DLD1 (cell line): ENCODE results near the gene PKP4.

Experiments used
- in situ Hi-C: cut with HindIII; loops from 2 replicates; pipeline ENCODE4 v1.10.0; 2017; ENCODE audit warnings: low sequenced_read_pairs

Gene PKP4

GRCh38 chr2:158495175-158495574, 38.4 kb downstream of the PKP4 start:
- in situ Hi-C loops: no loop called here

- in situ Hi-C loops: no loop called here
Measured at GRCh38 chr2:158496986-158497385, 40.2 kb downstream of the PKP4 start.

DNA sequence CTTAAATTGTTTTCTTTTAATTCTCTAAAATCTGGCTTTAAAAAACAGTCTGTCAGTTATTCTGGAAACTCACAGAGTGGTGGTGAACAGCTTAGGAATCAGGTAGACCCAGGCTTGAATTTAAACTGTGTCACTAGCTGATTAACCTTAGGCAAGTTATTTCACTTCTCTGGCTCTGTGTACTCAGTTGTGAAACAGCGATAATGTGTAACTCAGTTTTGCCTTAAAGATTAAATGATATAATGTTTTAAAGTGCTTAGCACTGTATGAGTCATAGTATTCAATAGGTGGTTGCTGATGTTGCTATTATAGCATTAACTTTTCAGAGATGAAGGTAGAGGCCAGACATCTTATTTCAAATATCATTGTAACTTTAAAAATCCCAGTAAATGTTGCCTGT, 40.7 kb downstream of the PKP4 start:
- in situ Hi-C loops: no loop called here

- in situ Hi-C loops: no loop called here
Measured at GRCh38 chr2:158498043-158498748, 41.4 kb downstream of the PKP4 start.

- in situ Hi-C loops: no loop called here
Measured at GRCh38 chr2:158498749-158499136, 42.0 kb downstream of the PKP4 start.

GRCh38 chr2:158499383-158499782, 42.6 kb downstream of the PKP4 start:
- in situ Hi-C loops: no loop called here

- in situ Hi-C loops: no loop called here
Measured at GRCh38 chr2:158500333-158500732, 43.6 kb downstream of the PKP4 start.

DNA sequence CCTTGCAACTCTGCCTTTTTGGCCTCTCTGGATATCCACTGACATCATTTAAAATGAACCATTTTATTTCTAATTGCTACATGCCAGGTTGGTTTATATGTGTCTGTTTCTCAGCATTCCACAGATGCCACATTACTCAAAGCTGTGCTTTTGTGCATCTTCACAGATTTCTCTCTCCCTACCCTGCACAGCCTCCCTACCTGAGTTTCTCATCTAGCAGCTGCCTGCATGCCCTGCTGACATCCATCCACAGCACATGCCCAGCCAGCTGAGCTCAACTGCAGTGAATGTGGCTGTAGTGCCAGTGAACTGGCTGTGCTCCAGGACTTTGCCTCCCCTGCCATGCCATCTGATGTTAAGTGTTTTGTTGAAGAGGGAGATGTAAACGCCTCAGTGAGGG, 44.5 kb downstream of the PKP4 start:
- in situ Hi-C loops: no loop called here

- in situ Hi-C loops: no loop called here
Measured at GRCh38 chr2:158502974-158503373, 46.2 kb downstream of the PKP4 start.

DNA sequence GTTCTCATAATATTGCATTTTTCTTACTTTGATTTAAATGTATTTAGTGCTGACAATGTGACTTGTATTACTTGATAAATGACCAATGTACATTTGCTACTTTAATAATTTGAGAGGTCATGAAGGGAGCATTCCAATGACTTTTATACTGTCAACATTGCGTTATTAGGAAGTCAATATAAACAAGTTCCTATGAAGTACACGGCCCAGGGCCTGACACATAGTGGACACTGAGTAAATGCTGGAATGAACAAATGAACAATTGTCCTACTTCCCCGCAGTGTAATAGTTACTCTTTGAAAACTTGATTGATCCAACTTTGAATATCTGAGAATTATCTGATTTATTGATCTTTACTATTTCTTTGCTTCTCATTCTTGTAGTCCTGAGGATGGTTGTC, 47.3 kb downstream of the PKP4 start:
- in situ Hi-C loops: no loop called here

DNA sequence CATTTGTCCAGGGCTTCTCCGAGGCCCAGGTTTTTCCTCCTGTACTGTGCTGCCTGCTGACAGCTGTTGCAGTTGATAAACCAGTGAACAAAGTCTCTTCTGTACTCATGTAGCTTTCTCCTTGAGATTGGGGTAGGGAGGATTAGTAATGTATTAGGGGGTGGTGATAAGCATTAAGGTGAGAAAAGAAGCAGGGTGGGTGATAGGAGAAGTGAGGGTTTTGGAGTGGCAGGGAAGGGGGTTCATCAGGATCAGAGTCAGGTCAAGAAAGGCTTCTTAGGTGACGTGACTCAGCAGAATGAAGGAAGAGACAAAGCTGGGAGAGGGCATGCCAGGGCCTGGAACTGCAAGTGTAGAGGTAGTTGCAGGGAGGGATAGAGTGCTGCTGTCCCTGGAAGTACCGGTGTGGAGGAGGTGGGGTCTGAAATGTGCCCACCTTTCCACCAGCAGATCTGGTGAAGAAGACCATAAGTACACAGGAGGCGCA, 48.7 kb downstream of the PKP4 start:
- in situ Hi-C loops: no loop called here

GRCh38 chr2:158507141-158507540, 50.4 kb downstream of the PKP4 start:
- in situ Hi-C loops: no loop called here

DNA sequence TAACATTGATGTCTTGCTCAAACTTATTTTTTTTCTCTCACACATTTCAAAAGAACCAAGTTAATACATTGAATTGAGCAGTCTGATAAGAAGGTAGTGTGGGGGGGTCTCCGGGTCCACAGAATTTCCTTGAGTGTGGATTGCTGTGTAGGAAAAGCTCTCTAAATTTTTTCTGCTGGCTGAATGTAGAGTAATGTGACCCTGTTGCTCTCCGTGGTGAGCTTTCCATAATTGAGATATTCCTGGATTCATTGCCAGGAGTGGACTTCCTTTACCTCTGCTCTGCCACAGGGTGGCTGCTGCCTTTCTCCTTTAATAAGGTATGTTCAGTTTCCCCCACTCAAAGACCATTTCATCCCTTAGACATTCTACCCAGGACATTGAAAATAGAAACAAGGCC, 50.9 kb downstream of the PKP4 start:
- in situ Hi-C loops: no loop called here

- in situ Hi-C loops: no loop called here
Measured at GRCh38 chr2:158509928-158510797, 53.4 kb downstream of the PKP4 start.

DNA sequence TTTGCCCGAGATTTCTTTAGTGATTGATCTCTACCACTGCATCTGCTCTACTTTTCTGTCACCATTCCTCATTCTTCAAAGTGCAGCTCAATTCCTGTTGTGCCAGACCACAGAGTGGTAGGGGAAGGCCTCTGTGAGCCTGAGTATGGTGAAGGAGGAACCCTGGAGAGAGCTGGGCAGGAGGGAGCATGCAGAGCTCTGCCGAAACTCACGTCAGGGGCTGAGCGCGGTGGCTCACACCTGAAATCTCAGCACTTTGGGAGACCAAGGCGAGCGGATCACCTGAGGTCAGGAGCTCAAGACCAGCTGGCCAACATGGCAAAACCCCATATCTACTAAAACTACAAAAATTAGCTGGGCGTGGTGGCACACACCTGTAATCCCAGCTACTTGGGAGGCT, 54.1 kb downstream of the PKP4 start:
- in situ Hi-C loops: no loop called here

GRCh38 chr2:158511706-158512105, 55.0 kb downstream of the PKP4 start:
- in situ Hi-C loops: no loop called here

DNA sequence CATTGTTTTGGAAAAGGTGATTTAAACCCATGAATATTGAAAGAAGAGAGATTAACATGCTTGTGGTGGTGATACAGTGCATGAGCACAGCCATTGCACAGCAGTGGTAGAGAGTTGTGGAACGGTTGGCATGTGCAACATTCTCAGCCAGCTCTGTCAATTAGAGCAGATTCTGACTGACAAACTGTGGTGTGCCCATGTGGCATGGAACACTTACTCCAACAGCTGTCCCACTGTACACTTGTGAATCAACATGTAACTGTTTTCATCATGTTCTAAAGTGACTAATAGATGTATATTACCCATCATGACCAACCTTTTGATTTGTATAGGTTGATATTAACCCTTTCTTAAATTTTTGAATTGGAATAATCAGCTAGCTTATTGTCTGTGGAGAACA, 55.6 kb downstream of the PKP4 start:
- in situ Hi-C loops: no loop called here

GRCh38 chr2:158513841-158514240, 57.1 kb downstream of the PKP4 start:
- in situ Hi-C loops: no loop called here

GRCh38 chr2:158518084-158518483, 61.3 kb downstream of the PKP4 start:
- in situ Hi-C loops: no loop called here

DNA sequence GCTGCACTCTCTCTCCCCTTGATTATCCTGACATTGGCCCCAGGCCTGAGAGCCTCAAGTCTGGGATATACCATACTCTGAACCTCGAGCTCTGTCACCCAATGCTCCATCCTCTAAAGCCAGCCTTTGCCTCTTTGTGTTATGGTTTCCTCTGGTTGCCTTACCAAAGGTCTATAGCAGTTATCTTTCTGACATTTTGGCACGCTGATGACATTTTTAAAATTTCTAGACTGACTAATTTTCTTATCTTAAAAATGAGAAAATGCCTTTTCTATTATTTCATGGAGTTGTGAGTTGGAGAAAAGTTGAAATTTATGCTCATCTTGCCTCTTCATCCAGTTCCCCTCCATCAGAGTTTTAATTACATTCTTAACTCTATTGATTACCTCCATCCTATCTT, 62.7 kb downstream of the PKP4 start:
- in situ Hi-C loops: no loop called here

- in situ Hi-C loops: loop anchor here (10.0 kb wide), 1 partner anchor 55 kb away; no protein-coding TSS in a partner anchor
Measured at GRCh38 chr2:158529379-158530259, 72.9 kb downstream of the PKP4 start.
